ENCODE results near the gene COL13A1. TPM values are rescaled to one million over a fixed set of nuclear protein-coding genes. Genes with fewer than 3 reads are reported as not detected.

Gene COL13A1
- total RNA-seq, 1 experiment from 2014 or later = 3.6 TPM

DNA sequence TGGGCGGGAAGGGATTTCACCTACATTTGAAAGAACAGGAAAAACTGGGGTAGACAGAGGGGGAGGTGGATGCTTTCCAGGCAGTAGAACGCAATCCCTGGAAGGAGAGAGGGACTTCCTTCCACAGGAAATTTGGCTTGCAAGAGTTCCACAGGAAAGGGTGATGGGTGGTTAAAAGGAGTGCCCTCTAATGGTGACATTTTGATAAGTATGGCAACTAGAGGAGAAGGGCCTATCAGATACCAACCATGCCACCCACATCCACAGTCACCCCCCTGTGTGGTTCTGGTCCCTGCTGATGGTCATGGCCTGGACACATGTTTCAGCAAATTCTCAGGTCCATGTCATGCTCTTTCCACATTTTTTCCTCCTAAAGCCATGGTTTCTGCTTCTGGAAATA, 27.1 kb upstream of the COL13A1 start:
- Histone ChIP-seq H3K56ac (ENCODE audit: insufficient read length, low read depth, low read length) (no peak overlapping the region), H3K9ac (ENCODE audit: extremely low read depth, insufficient read length, low read length) (no peak overlapping the region), H3K23ac (ENCODE audit: insufficient read length, low read depth, low read length) (no peak overlapping the region), H2BK20ac (ENCODE audit: low read depth, low read length, poor library complexity, severe bottlenecking) (no peak overlapping the region), H3K4me2 (ENCODE audit: insufficient read depth, insufficient read length, low read length) (no peak overlapping the region), H2BK5ac (ENCODE audit: insufficient read length, low read length) (no peak overlapping the region), H3K23me2 (ENCODE audit: insufficient read length, low read depth, low read length, poor library complexity, severe bottlenecking) (no peaks in the 10 kb centered on the region), H2BK15ac (ENCODE audit: low read depth, low read length) (no peak overlapping the region), H4K20me1 (ENCODE audit: control insufficient read depth, insufficient read depth, insufficient read length) (no peaks in the 10 kb centered on the region), H4K91ac (ENCODE audit: insufficient read length, low read depth, low read length) (no peak overlapping the region), H3K79me1 (ENCODE audit: insufficient read depth, low read depth, low read length, poor library complexity, severe bottlenecking) (no peaks in the 10 kb centered on the region), H3K4ac (ENCODE audit: low read depth, low read length) (no peak overlapping the region), H3K79me2 (ENCODE audit: insufficient read depth, low read length) (no peaks in the 10 kb centered on the region), H3K27ac (ENCODE audit: insufficient read length, low read depth, low read length) (no peak overlapping the region), H2AK5ac (ENCODE audit: insufficient read length, low read length) (no peak overlapping the region), H2AFZ (ENCODE audit: low read length) (no peak overlapping the region), H3K27me3 (ENCODE audit: insufficient read depth, low read length) (no peaks in the 10 kb centered on the region), H3K4me1 (ENCODE audit: insufficient read depth, low read length) (peaks cover under 1% of the 10 kb centered on the region; the same call in 1 of the 2 replicates), H2BK12ac (ENCODE audit: insufficient read length, low read depth, low read length) (no peak overlapping the region), H3T11ph (ENCODE audit: low read length) (no peak overlapping the region), H2BK120ac (ENCODE audit: low read depth, low read length, poor library complexity, severe bottlenecking) (no peak overlapping the region), H4K5ac (ENCODE audit: insufficient read length, low read depth, low read length) (no peak overlapping the region), H3K9me3 (ENCODE audit: control insufficient read depth, low read depth, low read length) (no peaks in the 10 kb centered on the region), H3K18ac (ENCODE audit: insufficient read length, low read depth, low read length) (no peak overlapping the region), H3K14ac (ENCODE audit: insufficient read depth, low read length) (no peak overlapping the region), H4K8ac (replicated peaks; ENCODE audit: insufficient read length, low read depth, low read length) (no peak overlapping the region)
- Mint-ChIP-seq H3K27ac (no peak overlapping the region), H3K4me3 (no peak overlapping the region), H3K36me3 (ENCODE audit: insufficient read depth in 1 of 3, low read depth in 3 of 3) (no peaks in the 10 kb centered on the region), H3K4me1 (peaks cover 4 to 6% of the 10 kb centered on the region in 2 experiments), H3K9me3 (peaks cover 0 to 4% of the 10 kb centered on the region in 2 experiments; a peak in 2 of 5 replicates), H3K27me3 (ENCODE audit: low read depth) (peaks cover 26% of the 10 kb centered on the region)
- TF ChIP-seq, protein P1, sequence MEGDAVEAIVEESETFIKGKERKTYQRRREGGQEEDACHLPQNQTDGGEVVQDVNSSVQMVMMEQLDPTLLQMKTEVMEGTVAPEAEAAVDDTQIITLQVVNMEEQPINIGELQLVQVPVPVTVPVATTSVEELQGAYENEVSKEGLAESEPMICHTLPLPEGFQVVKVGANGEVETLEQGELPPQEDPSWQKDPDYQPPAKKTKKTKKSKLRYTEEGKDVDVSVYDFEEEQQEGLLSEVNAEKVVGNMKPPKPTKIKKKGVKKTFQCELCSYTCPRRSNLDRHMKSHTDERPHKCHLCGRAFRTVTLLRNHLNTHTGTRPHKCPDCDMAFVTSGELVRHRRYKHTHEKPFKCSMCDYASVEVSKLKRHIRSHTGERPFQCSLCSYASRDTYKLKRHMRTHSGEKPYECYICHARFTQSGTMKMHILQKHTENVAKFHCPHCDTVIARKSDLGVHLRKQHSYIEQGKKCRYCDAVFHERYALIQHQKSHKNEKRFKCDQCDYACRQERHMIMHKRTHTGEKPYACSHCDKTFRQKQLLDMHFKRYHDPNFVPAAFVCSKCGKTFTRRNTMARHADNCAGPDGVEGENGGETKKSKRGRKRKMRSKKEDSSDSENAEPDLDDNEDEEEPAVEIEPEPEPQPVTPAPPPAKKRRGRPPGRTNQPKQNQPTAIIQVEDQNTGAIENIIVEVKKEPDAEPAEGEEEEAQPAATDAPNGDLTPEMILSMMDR (conservative IDR thresholded peaks at IDR 0.05) = no peak
- WGBS (ENCODE audit: extremely low coverage, insufficient read length, low lambda C conversion rate) = no CpG with 5 or more reads among the region's 2 CpGs
- no peak for DNase-seq

Measured in H9 (cell line).